Brain microvascular endothelial cell (primary cell): ENCODE measurements around the gene PRSS37.
"Not testable (repeated sequence)": the region's sequence is repeated elsewhere in the genome, so short reads cannot be mapped to it uniquely, and the experiment has no call there.

Experiments used
- DNase-seq: peaks from one replicate; pipeline ENCODE4 v3.0.0-alpha.2; 2020
- H3K27ac ChIP-seq: fragments of 250-450 bp; sonication (Bioruptor Pico); 2 replicates; pipeline ENCODE4 v1.5.1; 2020; ENCODE audit warnings: mild to moderate bottlenecking, moderate library complexity
- H3K27me3 ChIP-seq: fragments of 250-450 bp; sonication (Bioruptor Pico); replicated peaks from 2 replicates; pipeline ENCODE4 v1.5.1; 2020; ENCODE audit warnings: mild to moderate bottlenecking
- H3K36me3 ChIP-seq: fragments of 250-450 bp; sonication (Bioruptor Pico); replicated peaks from 2 replicates; pipeline ENCODE4 v1.5.1; 2020; ENCODE audit warnings: mild to moderate bottlenecking
- H3K4me3 ChIP-seq: 2 replicates; pipeline ENCODE4 v1.5.1; 2011; ENCODE audit warnings: low read depth, mild to moderate bottlenecking, control low read depth, low read length, moderate library complexity
- in situ Hi-C: cut with HindIII; loops from 2 replicates; pipeline ENCODE4 v1.10.0; 2017; ENCODE audit warnings: low sequenced_read_pairs, low pct_ligation_motif_present
- TF ChIP-seq, protein P1 (sequence below): IDR thresholded peaks from 2 replicates; pipeline ENCODE4 v1.5.1; 2011; ENCODE audit warnings: low read depth, mild to moderate bottlenecking, moderate library complexity, low read length, control low read depth, inconsistent platforms; ENCODE audit errors: missing control alignments

Gene PRSS37

DNA sequence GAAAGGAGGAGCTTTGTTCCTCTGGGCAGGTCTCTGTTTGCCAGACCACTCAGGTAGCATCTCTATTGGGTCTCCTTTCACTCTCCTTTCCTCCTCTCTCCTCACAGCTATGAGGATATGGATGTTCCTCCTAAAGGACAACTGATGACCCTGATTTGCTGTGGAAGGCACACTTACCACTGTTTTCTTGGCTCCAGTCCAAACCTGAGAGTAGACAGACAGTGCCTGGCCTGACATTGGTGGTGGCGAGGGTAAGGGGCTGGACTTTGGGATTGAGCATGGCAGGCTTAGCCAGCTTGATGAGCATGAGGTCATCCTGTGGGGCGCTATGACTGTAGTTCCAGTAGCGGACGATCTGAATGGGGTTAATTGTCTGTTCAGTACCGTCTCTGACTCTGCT is 3.6 kb downstream of the PRSS37 start:
- no peak for DNase-seq
- TF ChIP-seq, protein P1, sequence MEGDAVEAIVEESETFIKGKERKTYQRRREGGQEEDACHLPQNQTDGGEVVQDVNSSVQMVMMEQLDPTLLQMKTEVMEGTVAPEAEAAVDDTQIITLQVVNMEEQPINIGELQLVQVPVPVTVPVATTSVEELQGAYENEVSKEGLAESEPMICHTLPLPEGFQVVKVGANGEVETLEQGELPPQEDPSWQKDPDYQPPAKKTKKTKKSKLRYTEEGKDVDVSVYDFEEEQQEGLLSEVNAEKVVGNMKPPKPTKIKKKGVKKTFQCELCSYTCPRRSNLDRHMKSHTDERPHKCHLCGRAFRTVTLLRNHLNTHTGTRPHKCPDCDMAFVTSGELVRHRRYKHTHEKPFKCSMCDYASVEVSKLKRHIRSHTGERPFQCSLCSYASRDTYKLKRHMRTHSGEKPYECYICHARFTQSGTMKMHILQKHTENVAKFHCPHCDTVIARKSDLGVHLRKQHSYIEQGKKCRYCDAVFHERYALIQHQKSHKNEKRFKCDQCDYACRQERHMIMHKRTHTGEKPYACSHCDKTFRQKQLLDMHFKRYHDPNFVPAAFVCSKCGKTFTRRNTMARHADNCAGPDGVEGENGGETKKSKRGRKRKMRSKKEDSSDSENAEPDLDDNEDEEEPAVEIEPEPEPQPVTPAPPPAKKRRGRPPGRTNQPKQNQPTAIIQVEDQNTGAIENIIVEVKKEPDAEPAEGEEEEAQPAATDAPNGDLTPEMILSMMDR, result no peak
- Histone ChIP-seq H3K27ac (no peak overlapping the region), H3K27me3 (no peaks in the 10 kb centered on the region), H3K36me3 (no peaks in the 10 kb centered on the region), H3K4me3 (no peak overlapping the region)
- in situ Hi-C loops, result no loop called here

DNA sequence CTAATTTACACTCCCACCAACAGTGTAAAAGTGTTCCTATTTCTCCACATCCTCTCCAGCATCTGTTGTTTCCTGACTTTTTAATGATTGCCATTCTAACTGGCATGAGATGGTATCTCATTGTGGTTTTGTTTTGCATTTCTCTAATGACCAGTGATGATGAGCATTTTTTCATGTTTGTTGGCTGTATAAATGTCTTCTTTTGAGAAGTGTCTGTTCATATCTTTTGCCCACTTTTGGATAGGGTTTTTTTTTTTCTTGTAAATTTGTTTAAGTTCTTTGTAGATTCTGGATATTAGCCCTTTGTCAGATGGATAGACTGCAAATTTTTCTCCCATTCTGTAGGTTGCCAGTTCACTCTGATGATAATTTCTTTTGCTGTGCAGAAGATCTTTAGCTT is 18.9 kb downstream of the PRSS37 start:
- H3K36me3 ChIP-seq, in situ Hi-C loops: not testable (repeated sequence)

DNA sequence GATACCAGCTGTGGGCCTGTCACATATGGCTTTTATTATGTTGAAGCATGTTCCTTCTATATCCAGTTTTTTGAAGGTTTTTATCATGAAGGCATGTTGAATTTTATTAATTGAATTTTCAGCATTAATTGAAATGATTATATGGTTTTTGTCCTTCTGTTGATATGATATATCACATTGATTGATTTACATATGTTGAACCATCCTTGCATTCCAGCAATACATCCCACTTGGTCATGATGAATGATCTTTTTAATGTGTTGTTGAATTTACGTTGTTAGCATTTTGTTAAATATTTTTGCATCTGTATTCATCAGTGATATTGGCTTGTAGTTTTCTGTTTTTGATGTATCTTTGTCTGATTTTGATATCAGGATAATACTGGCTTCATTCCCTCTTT is 21.2 kb downstream of the PRSS37 start:
- TF ChIP-seq, protein P1, result no peak
- H3K27me3 ChIP-seq, result no peaks in the 10 kb centered on the region
- no peak overlapping the region for H3K27ac ChIP-seq
- H3K4me3 ChIP-seq, result no peak overlapping the region
- DNase-seq, result no peak
- in situ Hi-C loops, result no loop called here
- no peaks in the 10 kb centered on the region for H3K36me3 ChIP-seq

More for the DNA sequence above, 18.9 kb downstream of the PRSS37 start:
- not testable (repeated sequence) for H3K27ac ChIP-seq, DNase-seq, H3K27me3 ChIP-seq, H3K4me3 ChIP-seq

DNA sequence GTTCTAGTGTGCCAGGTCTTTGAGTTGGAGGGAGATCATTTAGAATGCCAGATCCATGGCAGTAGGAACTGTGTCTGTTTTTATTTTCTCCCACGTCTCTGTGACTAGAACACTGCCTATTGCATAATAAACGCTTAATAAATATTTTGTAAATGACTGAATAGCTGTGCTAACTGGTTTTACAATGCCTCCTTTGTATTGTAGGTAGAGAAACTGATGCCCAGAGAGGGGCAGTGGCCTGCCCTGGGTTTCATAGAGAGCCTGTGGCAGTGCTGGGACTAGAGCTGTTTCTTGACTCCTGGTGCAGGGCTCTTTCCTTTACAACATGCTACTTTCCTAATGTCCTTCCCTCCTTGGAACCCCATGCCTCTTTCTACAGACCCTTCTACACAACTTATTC is 48.8 kb downstream of the PRSS37 start:
- Histone ChIP-seq H3K27me3 (no peaks in the 10 kb centered on the region), H3K4me3 (no peak overlapping the region), H3K36me3 (no peaks in the 10 kb centered on the region), H3K27ac (no peak overlapping the region)
- in situ Hi-C loops, result no loop called here
- DNase-seq, result no peak
- TF ChIP-seq, protein P1, result no peak

DNA sequence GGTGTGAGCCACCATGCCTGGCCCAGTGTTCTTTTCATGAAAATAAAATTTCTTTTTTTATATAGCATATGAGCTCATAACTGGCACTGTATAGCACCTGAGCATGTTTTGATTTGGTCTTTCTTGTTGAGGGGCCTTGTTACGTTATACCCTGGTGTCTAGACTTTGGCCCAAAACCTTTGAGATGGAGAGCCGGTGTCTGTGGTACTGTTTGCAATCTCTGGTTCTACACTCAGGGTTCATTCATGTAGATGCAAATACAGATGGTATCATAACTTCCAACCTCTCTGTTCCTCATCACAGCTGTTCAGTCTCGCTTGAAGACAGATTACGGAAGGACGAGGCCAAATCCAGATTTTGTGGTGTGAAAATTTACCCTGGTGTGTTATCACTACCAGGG is 51.4 kb downstream of the PRSS37 start, which contains the start of gene TAS2R5:
Gene TAS2R5 (plus strand): TSS at position 301 of the 400 bp plus-strand sequence. CDS start 145 bp downstream, outside the sequence.
- H3K36me3 ChIP-seq, result no peaks in the 10 kb centered on the region
- H3K4me3 ChIP-seq, result no peak within 1 kb of the TSS
- no peak within 1 kb of the TSS for H3K27ac ChIP-seq
- TF ChIP-seq, protein P1, result no peak
- no peaks in the 10 kb centered on the region for H3K27me3 ChIP-seq
- DNase-seq, result no peak
- in situ Hi-C loops, result no loop called here

DNA sequence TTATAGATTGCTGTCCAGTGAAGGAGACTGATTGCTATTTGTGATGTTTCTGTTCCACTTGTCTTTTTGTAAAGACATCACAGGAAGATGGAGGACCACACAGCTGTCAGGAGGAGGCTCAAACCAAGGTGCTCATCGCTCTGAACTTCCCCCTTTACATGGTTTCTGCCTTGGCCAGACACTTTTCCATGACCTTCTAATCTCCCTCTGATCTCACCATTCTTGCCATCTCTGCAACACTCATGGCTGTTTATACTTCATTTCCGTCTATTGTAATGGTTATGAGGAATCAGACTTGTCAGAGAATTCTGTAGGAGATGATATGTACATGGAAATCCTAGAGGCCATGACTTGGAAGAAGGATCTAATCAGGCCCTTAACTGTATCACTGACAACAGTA is 53.0 kb downstream of the PRSS37 start:
- Histone ChIP-seq H3K27me3 (no peaks in the 10 kb centered on the region), H3K36me3 (no peaks in the 10 kb centered on the region), H3K27ac (no peak overlapping the region), H3K4me3 (no peak overlapping the region)
- no peak for DNase-seq
- TF ChIP-seq, protein P1, result no peak
- in situ Hi-C loops, result no loop called here
